Panc1 (cell line): ENCODE data around the gene BDP1.
A peak's percentile ranks its signal among the peaks of the same experiment; 100 is the strongest.

Source experiments
- CTCF ChIP-seq: fragments of 450-650 bp; IDR thresholded peaks from 2 replicates; pipeline ENCODE4 v1.5.1; 2017; ENCODE audit warnings: mild to moderate bottlenecking
- REST ChIP-seq, 2 experiments: IDR thresholded peaks; 2 replicates each; pipeline ENCODE4 v1.6.1; 2011 to 2012; ENCODE audit warnings: low read depth in 2 of 2, control low read depth in 1 of 2, low read length in 1 of 2, mild to moderate bottlenecking in 1 of 2, moderate library complexity in 1 of 2; ENCODE audit not compliant: insufficient read depth in 1 of 2

GRCh38 chr5:71601222-71602026 is 146.0 kb downstream of the BDP1 start:
- peak; percentile 86 for TF ChIP-seq CTCF
- TF ChIP-seq REST (IDR thresholded peaks at IDR 0.05; ENCODE audit: insufficient read depth in 1 of 2, low read depth in 2 of 2, low read length in 1 of 2) = no peak
